GM19238 (cell line): ENCODE measurements around the gene PREB.

Source experiments
- DNase-seq: peaks from one replicate; pipeline ENCODE4 v3.0.0; 2011; ENCODE audit warnings: low spot score; ENCODE audit not compliant: insufficient read length

PREB gene

GRCh38 chr2:27096748-27097297 lies 37.6 kb downstream of the PREB start:
- no peak for DNase-seq

GRCh38 chr2:27095745-27096651 lies 38.4 kb downstream of the PREB start:
- DNase-seq: peak; percentile 70

- DNase-seq: no peak
Observed at GRCh38 chr2:27095427-27095744, 39.0 kb downstream of the PREB start.

- DNase-seq: no peak
Observed at GRCh38 chr2:27094353-27094984, 40.0 kb downstream of the PREB start.

- no peak for DNase-seq
Observed at GRCh38 chr2:27093430-27094352, 40.7 kb downstream of the PREB start.

- no peak for DNase-seq
Observed at GRCh38 chr2:27092696-27093429, 41.6 kb downstream of the PREB start.

GRCh38 chr2:27091746-27092695 lies 42.4 kb downstream of the PREB start:
- no peak for DNase-seq

GRCh38 chr2:27089111-27089954 lies 45.1 kb downstream of the PREB start:
- DNase-seq: no peak

GRCh38 chr2:27088634-27089033 lies 45.8 kb downstream of the PREB start:
- no peak for DNase-seq

- no peak for DNase-seq
Observed at GRCh38 chr2:27087823-27088410, 46.5 kb downstream of the PREB start.

- DNase-seq: peak; percentile 44
Observed at GRCh38 chr2:27086724-27087593, 47.5 kb downstream of the PREB start, which contains the start of gene KHK. TSS of gene KHK (plus strand) at chr2:27086772. CDS start at chr2:27087260, 488 bp downstream.

GRCh38 chr2:27086090-27086723 lies 48.2 kb downstream of the PREB start:
- DNase-seq: peak; percentile 98

- peak; percentile 29 for DNase-seq
Observed at GRCh38 chr2:27085673-27086089, 48.8 kb downstream of the PREB start.

- no peak for DNase-seq
Observed at GRCh38 chr2:27085062-27085672, 49.3 kb downstream of the PREB start.

GRCh38 chr2:27084297-27085061 lies 50.0 kb downstream of the PREB start:
- DNase-seq: no peak
